Measurements from ENCODE around the gene FAAH.
"Not testable (repeated sequence)": the region's sequence is repeated elsewhere in the genome, so short reads cannot be mapped to it uniquely, and the experiment has no call there.

FAAH gene

GRCh38 chr1:46364612-46365011 is 29.5 kb upstream of the FAAH start:
- no peak overlapping the region; the same call in 1 of the 2 replicates for H3K4me3 ChIP-seq (ENCODE audit: low read depth, low read length)
- DNase-seq (ENCODE audit: low read depth): peak; percentile 52

DNA sequence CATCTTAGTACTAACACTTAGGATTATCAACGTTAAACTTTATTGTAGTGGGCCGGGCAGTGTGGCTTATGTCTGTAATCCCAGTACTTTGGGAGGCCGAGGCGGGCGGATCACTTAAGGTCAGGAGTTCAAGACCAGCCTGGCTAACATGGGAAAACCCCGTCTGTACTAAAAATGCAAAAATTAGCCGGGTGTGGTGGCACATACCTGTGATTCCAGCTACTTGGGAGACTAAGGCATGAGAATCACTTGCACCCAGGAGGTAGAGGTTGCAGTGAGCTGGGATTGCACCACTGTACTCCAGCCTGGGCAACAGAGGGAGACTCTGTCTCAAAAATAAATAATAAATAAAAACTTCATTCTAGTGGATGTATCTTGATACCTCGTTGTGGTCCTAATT is 28.3 kb upstream of the FAAH start:
- not testable (repeated sequence) for DNase-seq (ENCODE audit: low read depth)

More at GRCh38 chr1:46364612-46365011, 29.5 kb upstream of the FAAH start:
- no peak for TF ChIP-seq CTCF (IDR thresholded peaks at IDR 0.05; ENCODE audit: control insufficient read depth, extremely low read depth, insufficient read depth)

DNA sequence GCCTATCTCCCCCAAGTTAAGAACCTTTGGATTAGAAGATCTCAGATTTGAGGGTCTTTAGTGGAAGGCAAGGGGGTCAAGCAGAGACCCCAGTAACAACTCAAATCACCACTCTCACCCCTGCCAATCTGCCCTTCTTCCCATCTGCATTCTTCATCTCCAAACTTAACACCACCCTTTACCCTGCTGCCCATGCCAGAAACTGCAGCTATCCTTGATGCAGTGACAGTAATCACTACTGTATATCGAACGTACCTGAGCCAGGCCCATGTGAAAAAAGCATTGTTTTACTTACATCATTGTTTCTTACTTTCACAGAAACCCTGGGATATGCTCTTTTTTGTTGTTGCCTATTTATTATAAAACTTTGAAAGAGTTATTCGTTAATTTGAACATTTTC is 27.0 kb upstream of the FAAH start:
- no peak overlapping the region for H3K4me3 ChIP-seq (ENCODE audit: low read depth, low read length)
- TF ChIP-seq CTCF (IDR thresholded peaks at IDR 0.05; ENCODE audit: control insufficient read depth, extremely low read depth, insufficient read depth): no peak
- no peak for DNase-seq (ENCODE audit: low read depth)

More for the DNA sequence above, 28.3 kb upstream of the FAAH start:
- not testable (repeated sequence) for H3K4me3 ChIP-seq (ENCODE audit: low read depth, low read length)

GRCh38 chr1:46367701-46368100 is 26.4 kb upstream of the FAAH start:
- not testable (repeated sequence) for H3K4me3 ChIP-seq (ENCODE audit: low read depth, low read length); DNase-seq (ENCODE audit: low read depth)

DNA sequence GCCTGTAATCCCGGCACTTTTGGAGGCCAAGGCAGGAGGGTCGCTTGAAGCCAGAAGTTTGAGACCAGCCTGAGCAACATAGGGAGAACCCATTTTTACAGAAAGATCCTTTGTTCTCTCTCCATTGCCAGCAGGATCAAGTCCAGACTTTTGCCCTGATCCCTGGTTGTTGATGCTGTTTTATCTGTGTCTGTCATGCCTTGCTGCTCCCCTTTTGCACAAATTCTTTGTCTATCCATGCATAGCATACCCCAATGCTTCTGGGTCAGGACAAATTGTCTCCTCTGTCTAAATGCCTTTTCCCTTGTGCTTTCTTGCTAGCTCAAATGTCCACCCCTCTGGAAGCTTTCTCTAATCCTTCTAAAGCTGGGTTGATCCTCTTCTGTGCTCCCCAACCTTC is 25.3 kb upstream of the FAAH start:
- no peak overlapping the region for H3K4me3 ChIP-seq (ENCODE audit: low read depth, low read length)
- no peak for DNase-seq (ENCODE audit: low read depth)
- TF ChIP-seq CTCF (IDR thresholded peaks at IDR 0.05; ENCODE audit: control insufficient read depth, extremely low read depth, insufficient read depth): no peak

- TF ChIP-seq CTCF (IDR thresholded peaks at IDR 0.05; ENCODE audit: control insufficient read depth, extremely low read depth, insufficient read depth): no peak
- H3K4me3 ChIP-seq (ENCODE audit: low read depth, low read length): no peak overlapping the region
- DNase-seq (ENCODE audit: low read depth): no peak
These were observed 24.4 kb upstream of the FAAH start for GRCh38 chr1:46369542-46370213.

DNA sequence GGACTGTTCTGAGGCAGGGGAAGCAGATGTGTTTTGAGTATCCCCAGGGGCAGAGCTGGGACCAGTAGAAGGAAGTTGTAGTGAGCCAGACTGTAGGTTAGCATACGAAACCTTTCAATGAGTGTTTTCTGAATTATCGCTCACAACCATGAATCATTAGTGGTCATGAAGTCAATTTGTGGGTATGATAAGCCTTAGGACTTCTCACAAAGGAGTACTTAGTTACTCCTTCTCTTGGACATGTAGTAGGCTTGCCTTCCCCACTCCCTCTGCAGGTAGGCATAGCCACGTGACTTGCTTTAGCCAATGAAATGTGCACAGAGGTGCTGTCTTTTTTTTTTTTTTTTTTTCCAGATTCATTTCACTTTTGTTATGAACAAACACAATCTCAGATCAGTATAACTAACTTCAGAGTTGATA is 23.9 kb upstream of the FAAH start:
- TF ChIP-seq CTCF (IDR thresholded peaks at IDR 0.05; ENCODE audit: control insufficient read depth, extremely low read depth, insufficient read depth): no peak
- no peak for DNase-seq (ENCODE audit: low read depth)

GRCh38 chr1:46372431-46372830 is 21.7 kb upstream of the FAAH start:
- TF ChIP-seq CTCF (IDR thresholded peaks at IDR 0.05; ENCODE audit: control insufficient read depth, extremely low read depth, insufficient read depth): no peak
- no peak overlapping the region for H3K4me3 ChIP-seq (ENCODE audit: low read depth, low read length)
- DNase-seq (ENCODE audit: low read depth): no peak

More for the DNA sequence above, 23.9 kb upstream of the FAAH start:
- H3K4me3 ChIP-seq (ENCODE audit: low read depth, low read length): no peak overlapping the region
